ENCODE measurements around the gene MYBPC2.

MYBPC2 gene

DNA sequence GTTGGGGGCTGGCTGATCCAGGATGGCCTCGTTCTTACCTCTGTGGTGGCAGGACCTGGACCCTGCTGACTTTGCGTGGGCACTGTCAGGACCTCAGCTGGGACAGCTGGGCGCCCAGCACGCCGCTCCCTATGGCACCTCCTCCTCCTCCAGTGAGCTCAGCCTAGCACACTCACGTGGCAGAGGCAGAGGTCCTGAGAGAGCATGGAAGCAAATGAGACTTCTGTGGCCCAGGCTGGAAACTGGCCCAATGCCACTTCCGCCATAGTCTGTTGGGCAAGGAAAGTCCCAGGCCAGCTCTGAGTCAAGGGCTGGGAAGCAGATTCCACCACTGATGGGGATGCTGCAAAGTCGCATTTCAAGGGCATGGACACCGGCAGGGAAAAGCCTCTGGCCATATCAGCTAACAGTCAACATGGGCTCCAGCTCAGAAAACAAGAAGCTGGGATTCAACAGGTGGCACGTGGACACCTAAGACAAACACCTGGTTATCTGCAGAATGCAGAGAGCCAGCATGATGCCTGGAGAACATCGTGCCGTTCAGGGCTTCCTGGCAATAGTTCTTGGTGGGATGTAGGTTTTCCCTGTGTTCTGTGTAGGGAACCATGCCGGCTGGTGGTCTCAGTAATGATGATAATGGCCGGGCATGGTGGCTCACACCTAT lies 16.7 kb downstream of the MYBPC2 start:
- H3K4me1 ChIP-seq (ENCODE audit: control insufficient read depth, insufficient read depth, low read length): peaks cover 3% of the 10 kb centered on the region; the same call in 1 of the 2 replicates
- no peaks in the 10 kb centered on the region for H3K36me3 ChIP-seq (ENCODE audit: control insufficient read depth, insufficient read depth, low read length)
- H3K27ac ChIP-seq (ENCODE audit: low read depth, low read length): no peak overlapping the region
- H3K9ac ChIP-seq (ENCODE audit: low read depth, low read length): no peak overlapping the region
- H3K27me3 ChIP-seq (ENCODE audit: control insufficient read depth, insufficient read depth, low read length): no peaks in the 10 kb centered on the region
- no peaks in the 10 kb centered on the region for H3K9me3 ChIP-seq (ENCODE audit: control insufficient read depth, insufficient read depth, low read length)
- H3K4me3 ChIP-seq (ENCODE audit: low read depth, low read length): no peak overlapping the region

DNA sequence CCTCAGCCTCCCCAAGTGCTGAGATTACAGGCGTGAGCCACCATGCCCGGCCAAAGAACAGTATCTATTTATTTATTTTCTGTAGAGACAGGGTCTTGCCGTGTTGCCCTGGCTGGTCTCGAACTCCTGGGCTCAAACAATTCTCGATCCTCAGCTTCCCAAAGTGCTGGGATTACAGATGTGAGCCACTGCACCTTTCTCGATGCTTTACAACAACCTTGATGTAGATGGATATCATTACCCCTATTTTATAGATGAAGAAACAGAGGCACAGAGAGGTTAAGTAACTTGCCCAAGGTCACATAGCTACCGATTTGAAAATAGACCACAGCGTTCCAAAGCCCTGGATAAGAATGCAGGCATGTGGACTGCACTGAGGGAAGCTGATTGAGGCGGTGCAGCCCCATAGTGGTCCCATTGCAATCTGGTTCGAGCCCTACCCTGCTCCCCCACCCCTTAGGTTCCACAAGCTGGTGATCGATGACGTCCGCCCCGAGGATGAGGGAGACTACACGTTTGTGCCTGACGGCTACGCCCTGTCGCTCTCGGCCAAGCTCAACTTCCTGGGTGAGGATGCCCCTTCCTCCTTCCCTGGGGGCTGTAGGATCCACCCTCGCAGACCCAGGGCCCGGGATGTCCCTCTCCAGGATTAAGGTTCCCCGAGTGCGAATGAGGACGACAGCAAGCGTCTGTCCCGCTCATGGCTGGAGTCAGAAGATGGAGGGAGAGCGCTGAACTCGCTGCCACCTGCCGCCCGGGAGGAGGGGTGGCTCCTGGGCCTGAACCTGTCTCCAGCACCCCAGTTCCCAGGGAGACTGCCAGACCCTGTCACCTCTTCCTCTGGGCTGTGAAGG lies 17.9 kb downstream of the MYBPC2 start:
- no peak overlapping the region for H3K27ac ChIP-seq (ENCODE audit: low read depth, low read length)

DNA sequence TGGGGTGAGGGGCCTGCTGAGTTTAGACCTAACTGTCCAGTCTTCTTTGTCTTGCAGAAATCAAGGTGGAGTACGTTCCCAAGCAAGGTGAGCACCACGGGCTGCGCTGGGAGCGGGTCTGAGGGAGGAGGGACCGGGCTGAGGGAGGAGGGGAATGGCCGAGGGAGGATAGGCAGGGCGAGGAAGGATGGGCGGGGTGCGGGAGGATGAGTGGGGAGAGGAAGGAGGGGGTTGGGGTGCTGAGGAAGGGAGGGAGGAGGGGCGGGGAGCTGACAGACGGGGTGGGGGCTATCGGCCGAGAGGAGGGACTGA lies 18.5 kb downstream of the MYBPC2 start:
- Histone ChIP-seq H3K27ac (ENCODE audit: low read depth, low read length) (no peak overlapping the region), H3K36me3 (ENCODE audit: control insufficient read depth, insufficient read depth, low read length) (no peaks in the 10 kb centered on the region), H3K9ac (ENCODE audit: low read depth, low read length) (no peak overlapping the region), H3K27me3 (ENCODE audit: control insufficient read depth, insufficient read depth, low read length) (no peaks in the 10 kb centered on the region), H3K4me3 (ENCODE audit: low read depth, low read length) (no peak overlapping the region), H3K9me3 (ENCODE audit: control insufficient read depth, insufficient read depth, low read length) (no peaks in the 10 kb centered on the region), H3K4me1 (ENCODE audit: control insufficient read depth, insufficient read depth, low read length) (peaks cover 3% of the 10 kb centered on the region; the same call in 1 of the 2 replicates)

More for the DNA sequence above, 17.9 kb downstream of the MYBPC2 start:
- Histone ChIP-seq H3K4me1 (ENCODE audit: control insufficient read depth, insufficient read depth, low read length) (peaks cover 3% of the 10 kb centered on the region; the same call in 1 of the 2 replicates), H3K9ac (ENCODE audit: low read depth, low read length) (no peak overlapping the region), H3K4me3 (ENCODE audit: low read depth, low read length) (no peak overlapping the region), H3K27me3 (ENCODE audit: control insufficient read depth, insufficient read depth, low read length) (no peaks in the 10 kb centered on the region), H3K9me3 (ENCODE audit: control insufficient read depth, insufficient read depth, low read length) (no peaks in the 10 kb centered on the region), H3K36me3 (ENCODE audit: control insufficient read depth, insufficient read depth, low read length) (no peaks in the 10 kb centered on the region)

- Histone ChIP-seq H3K9me3 (ENCODE audit: control insufficient read depth, insufficient read depth, low read length) (no peaks in the 10 kb centered on the region), H3K27ac (ENCODE audit: low read depth, low read length) (no peak overlapping the region), H3K4me3 (ENCODE audit: low read depth, low read length) (no peak overlapping the region), H3K4me1 (ENCODE audit: control insufficient read depth, insufficient read depth, low read length) (peaks cover 3% of the 10 kb centered on the region; the same call in 1 of the 2 replicates), H3K27me3 (ENCODE audit: control insufficient read depth, insufficient read depth, low read length) (no peaks in the 10 kb centered on the region), H3K9ac (ENCODE audit: low read depth, low read length) (no peak overlapping the region), H3K36me3 (ENCODE audit: control insufficient read depth, insufficient read depth, low read length) (no peaks in the 10 kb centered on the region)
These were observed 20.6 kb downstream of the MYBPC2 start for GRCh38 chr19:50453243-50453642.

DNA sequence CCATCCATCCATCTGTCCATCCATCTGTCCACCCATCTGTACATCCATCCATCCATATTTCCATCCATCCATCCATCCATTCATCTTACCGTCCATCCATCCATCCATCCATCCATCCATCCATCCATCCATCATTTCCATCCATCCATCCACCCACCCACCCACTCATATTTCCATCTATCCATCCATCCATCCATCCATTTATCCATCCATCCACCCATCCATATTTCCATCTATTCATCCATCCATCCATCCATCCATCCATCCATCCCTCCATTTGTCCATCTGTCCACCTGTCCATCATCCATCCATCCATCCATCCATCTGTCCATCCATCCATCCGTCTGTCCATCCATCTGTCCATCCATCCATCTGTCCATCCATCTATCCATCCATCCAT lies 23.3 kb downstream of the MYBPC2 start:
- Histone ChIP-seq H3K9ac (ENCODE audit: low read depth, low read length) (no peak overlapping the region), H3K36me3 (ENCODE audit: control insufficient read depth, insufficient read depth, low read length) (no peaks in the 10 kb centered on the region), H3K27me3 (ENCODE audit: control insufficient read depth, insufficient read depth, low read length) (no peaks in the 10 kb centered on the region), H3K27ac (ENCODE audit: low read depth, low read length) (no peak overlapping the region), H3K9me3 (ENCODE audit: control insufficient read depth, insufficient read depth, low read length) (no peaks in the 10 kb centered on the region), H3K4me1 (ENCODE audit: control insufficient read depth, insufficient read depth, low read length) (peaks cover under 1% of the 10 kb centered on the region; the same call in 1 of the 2 replicates), H3K4me3 (ENCODE audit: low read depth, low read length) (no peak overlapping the region)

DNA sequence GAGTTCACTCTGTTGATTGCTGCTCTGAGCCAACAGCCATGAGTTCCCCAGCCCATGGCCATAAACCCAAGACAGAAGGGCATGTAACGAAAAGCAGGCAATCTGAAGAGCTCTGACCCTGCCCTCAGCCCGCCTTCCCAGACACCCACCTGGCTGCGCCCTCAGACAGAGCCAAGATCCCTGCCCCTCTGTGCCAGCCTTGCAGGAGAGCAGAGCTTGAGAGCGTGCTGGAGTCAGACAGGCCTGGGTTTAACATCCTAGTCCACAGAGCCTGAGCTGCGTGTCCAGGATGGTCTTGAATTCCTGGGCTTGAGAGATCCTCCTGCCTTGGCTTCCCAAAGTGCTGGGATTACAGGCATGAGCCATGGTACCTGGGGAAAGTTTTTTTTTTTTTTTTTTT lies 24.6 kb downstream of the MYBPC2 start:
- Histone ChIP-seq H3K9ac (ENCODE audit: low read depth, low read length) (no peak overlapping the region), H3K4me3 (ENCODE audit: low read depth, low read length) (no peak overlapping the region), H3K27me3 (ENCODE audit: control insufficient read depth, insufficient read depth, low read length) (no peaks in the 10 kb centered on the region), H3K27ac (ENCODE audit: low read depth, low read length) (no peak overlapping the region), H3K9me3 (ENCODE audit: control insufficient read depth, insufficient read depth, low read length) (no peaks in the 10 kb centered on the region), H3K36me3 (ENCODE audit: control insufficient read depth, insufficient read depth, low read length) (no peaks in the 10 kb centered on the region), H3K4me1 (ENCODE audit: control insufficient read depth, insufficient read depth, low read length) (no peaks in the 10 kb centered on the region)

DNA sequence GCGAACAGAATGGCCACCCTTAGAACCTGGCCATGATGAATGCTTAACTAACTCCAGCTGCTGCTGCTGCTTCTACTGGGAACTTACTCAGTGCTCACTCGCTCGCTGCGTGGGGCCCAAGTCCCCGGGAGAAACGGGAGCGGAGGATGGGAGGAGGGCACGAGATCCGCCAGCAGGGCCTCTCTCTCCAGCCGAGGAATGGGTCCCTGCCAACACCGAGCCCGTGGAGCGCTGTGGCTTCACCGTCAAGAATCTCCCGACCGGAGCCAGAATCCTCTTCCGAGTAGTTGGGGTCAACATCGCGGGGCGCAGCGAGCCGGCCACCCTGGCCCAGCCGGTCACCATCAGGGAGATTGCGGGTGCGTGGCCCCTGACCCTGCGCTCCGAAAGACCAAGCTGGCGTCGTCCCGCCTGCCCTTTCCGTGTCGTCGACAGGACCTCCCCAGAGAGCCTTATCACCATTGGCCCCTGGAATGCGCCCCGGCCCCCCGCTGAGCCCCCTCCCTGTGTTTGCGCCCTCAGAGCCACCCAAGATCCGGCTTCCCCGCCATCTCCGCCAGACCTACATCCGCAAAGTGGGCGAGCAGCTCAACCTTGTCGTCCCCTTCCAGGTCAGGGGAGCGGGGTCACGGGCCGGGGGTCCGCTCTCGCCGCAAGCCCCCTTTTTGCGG lies 25.8 kb downstream of the MYBPC2 start:
- Histone ChIP-seq H3K9ac (ENCODE audit: low read depth, low read length) (no peak overlapping the region), H3K36me3 (ENCODE audit: control insufficient read depth, insufficient read depth, low read length) (no peaks in the 10 kb centered on the region), H3K4me3 (ENCODE audit: low read depth, low read length) (no peak overlapping the region), H3K9me3 (ENCODE audit: control insufficient read depth, insufficient read depth, low read length) (no peaks in the 10 kb centered on the region), H3K4me1 (ENCODE audit: control insufficient read depth, insufficient read depth, low read length) (no peaks in the 10 kb centered on the region), H3K27me3 (ENCODE audit: control insufficient read depth, insufficient read depth, low read length) (no peaks in the 10 kb centered on the region), H3K27ac (ENCODE audit: low read depth, low read length) (no peak overlapping the region)

DNA sequence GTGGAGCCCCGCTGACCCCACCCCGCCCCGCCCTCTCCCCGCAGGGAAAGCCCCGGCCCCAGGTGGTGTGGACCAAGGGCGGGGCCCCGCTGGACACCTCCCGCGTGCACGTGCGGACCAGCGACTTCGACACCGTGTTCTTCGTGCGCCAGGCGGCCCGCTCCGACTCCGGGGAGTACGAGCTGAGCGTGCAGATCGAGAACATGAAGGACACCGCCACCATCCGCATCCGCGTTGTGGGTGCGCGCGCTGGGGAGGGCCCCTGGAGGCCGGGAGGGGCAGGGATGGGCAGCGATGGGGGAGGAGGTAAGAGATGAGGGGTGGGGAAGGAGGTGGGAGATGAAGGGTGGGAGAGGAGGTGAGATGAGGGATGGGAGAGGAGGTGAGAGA lies 26.4 kb downstream of the MYBPC2 start:
- Histone ChIP-seq H3K27ac (ENCODE audit: low read depth, low read length) (no peak overlapping the region), H3K4me1 (ENCODE audit: control insufficient read depth, insufficient read depth, low read length) (no peaks in the 10 kb centered on the region), H3K27me3 (ENCODE audit: control insufficient read depth, insufficient read depth, low read length) (no peaks in the 10 kb centered on the region), H3K9ac (ENCODE audit: low read depth, low read length) (no peak overlapping the region), H3K36me3 (ENCODE audit: control insufficient read depth, insufficient read depth, low read length) (no peaks in the 10 kb centered on the region), H3K9me3 (ENCODE audit: control insufficient read depth, insufficient read depth, low read length) (no peaks in the 10 kb centered on the region), H3K4me3 (ENCODE audit: low read depth, low read length) (no peak overlapping the region)

- Histone ChIP-seq H3K27me3 (ENCODE audit: control insufficient read depth, insufficient read depth, low read length) (no peaks in the 10 kb centered on the region), H3K4me3 (ENCODE audit: low read depth, low read length) (no peak overlapping the region), H3K4me1 (ENCODE audit: control insufficient read depth, insufficient read depth, low read length) (no peaks in the 10 kb centered on the region), H3K9me3 (ENCODE audit: control insufficient read depth, insufficient read depth, low read length) (no peaks in the 10 kb centered on the region), H3K9ac (ENCODE audit: low read depth, low read length) (no peak overlapping the region), H3K27ac (ENCODE audit: low read depth, low read length) (no peak overlapping the region), H3K36me3 (ENCODE audit: control insufficient read depth, insufficient read depth, low read length) (no peaks in the 10 kb centered on the region)
These were observed 26.9 kb downstream of the MYBPC2 start for GRCh38 chr19:50459638-50460037.

- H3K9me3 ChIP-seq (ENCODE audit: control insufficient read depth, insufficient read depth, low read length): no peaks in the 10 kb centered on the region
- H3K4me3 ChIP-seq (ENCODE audit: low read depth, low read length): no peak overlapping the region
- no peaks in the 10 kb centered on the region for H3K4me1 ChIP-seq (ENCODE audit: control insufficient read depth, insufficient read depth, low read length)
- no peak overlapping the region for H3K9ac ChIP-seq (ENCODE audit: low read depth, low read length)
- no peaks in the 10 kb centered on the region for H3K27me3 ChIP-seq (ENCODE audit: control insufficient read depth, insufficient read depth, low read length)
- no peaks in the 10 kb centered on the region for H3K36me3 ChIP-seq (ENCODE audit: control insufficient read depth, insufficient read depth, low read length)
- no peak overlapping the region for H3K27ac ChIP-seq (ENCODE audit: low read depth, low read length)
These were observed 27.6 kb downstream of the MYBPC2 start for GRCh38 chr19:50460161-50460765.
